IMR-90 (cell line): ENCODE measurements around the gene CLK3.

Experiments used
- BHLHE40 ChIP-seq: fragments of 150-350 bp; IDR thresholded peaks from 2 replicates; pipeline ENCODE4 v1.6.1; 2016; ENCODE audit warnings: mild to moderate bottlenecking, low read depth, low read length
- CEBPB ChIP-seq: IDR thresholded peaks from 2 replicates; pipeline ENCODE4 v1.6.1; 2012; ENCODE audit warnings: low read depth, low read length, improper control_type of control experiment
- CHD1 ChIP-seq: IDR thresholded peaks from 2 replicates; pipeline ENCODE4 v1.6.1; 2012; ENCODE audit warnings: low read depth, low read length, improper control_type of control experiment
- CTCF ChIP-seq: conservative IDR thresholded peaks from 2 replicates; pipeline ENCODE4 v1.5.1; 2012; ENCODE audit warnings: mild to moderate bottlenecking, low read depth, low read length, improper control_type of control experiment
- FOS ChIP-seq: fragments of 150-350 bp; IDR thresholded peaks from 2 replicates; pipeline ENCODE4 v1.6.1; 2016; ENCODE audit warnings: low read depth, low read length
- MAFK ChIP-seq: IDR thresholded peaks from 2 replicates; pipeline ENCODE4 v1.6.1; 2012; ENCODE audit warnings: low read depth, low read length, improper control_type of control experiment
- MAZ ChIP-seq: IDR thresholded peaks from 2 replicates; pipeline ENCODE4 v1.6.1; 2012; ENCODE audit warnings: low read depth, mild to moderate bottlenecking, low read length, improper control_type of control experiment, moderate library complexity, borderline replicate concordance
- POLR2A ChIP-seq: IDR thresholded peaks from 2 replicates; pipeline ENCODE4 v1.6.1; 2012; ENCODE audit warnings: mild to moderate bottlenecking, low read depth, low read length
- RAD21 ChIP-seq: IDR thresholded peaks from 2 replicates; pipeline ENCODE4 v1.6.1; 2012; ENCODE audit warnings: low read length, improper control_type of control experiment
- RCOR1 ChIP-seq: IDR thresholded peaks from 2 replicates; pipeline ENCODE4 v1.6.1; 2012; ENCODE audit warnings: mild to moderate bottlenecking, low read length, improper control_type of control experiment; ENCODE audit not compliant: insufficient replicate concordance
- RFX5 ChIP-seq: IDR thresholded peaks from 2 replicates; pipeline ENCODE4 v1.8.0; 2012; ENCODE audit warnings: low read depth, mild to moderate bottlenecking, low read length, moderate library complexity
- USF2 ChIP-seq: fragments of 150-350 bp; IDR thresholded peaks from 2 replicates; pipeline ENCODE4 v1.6.1; 2017; ENCODE audit warnings: mild to moderate bottlenecking, antibody characterized with exemption, low read length, low read depth

DNA sequence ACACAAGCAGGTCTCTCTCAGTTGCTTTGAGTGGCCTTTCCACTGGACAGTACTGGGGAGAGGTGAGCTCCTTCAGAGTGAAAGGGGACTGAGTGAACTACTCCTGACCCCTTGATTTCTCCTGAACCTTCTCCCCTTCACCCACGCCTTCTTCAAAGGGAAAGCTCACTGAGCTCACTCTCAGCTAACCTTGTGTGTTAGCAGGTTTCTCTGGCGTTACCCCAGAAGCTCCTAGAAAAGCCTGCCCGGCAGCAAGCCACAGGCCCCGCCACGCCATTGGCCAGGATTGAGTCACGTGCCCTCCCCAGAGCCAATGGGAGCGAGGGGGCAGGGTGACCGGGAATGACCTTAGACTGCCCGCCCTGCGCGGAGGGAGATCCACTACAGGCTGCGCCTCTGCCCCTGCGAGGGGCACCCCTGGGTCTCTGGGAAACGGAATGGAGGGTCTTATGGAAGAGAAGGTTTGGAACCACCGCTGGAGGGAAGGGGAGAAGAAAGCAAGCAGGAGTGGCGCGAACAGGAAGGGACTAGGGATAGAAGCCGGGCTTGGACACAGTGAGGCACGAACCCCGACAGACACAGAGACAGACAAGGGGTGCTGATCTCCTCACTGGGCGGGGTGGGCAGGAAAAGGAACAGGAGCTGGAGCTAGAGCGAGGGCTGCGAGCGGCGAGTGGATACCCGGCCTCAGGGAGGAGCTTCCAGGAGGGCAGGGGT lies 17.4 kb upstream of the CLK3 start:
- TF ChIP-seq CTCF: no peak
- TF ChIP-seq POLR2A: no peak; the same call in 1 of the 2 replicates
- TF ChIP-seq CHD1: no peak
- peak; percentile 86 for TF ChIP-seq FOS
- no peak for TF ChIP-seq RCOR1
- peak; percentile 99 for TF ChIP-seq USF2
- peak; percentile 76 for TF ChIP-seq RFX5
- no peak for TF ChIP-seq RAD21
- TF ChIP-seq BHLHE40: peak; percentile 69
- TF ChIP-seq MAFK: no peak
- TF ChIP-seq CEBPB: no peak
- TF ChIP-seq MAZ: no peak
